CD4-positive, alpha-beta T cell (primary cell): ENCODE measurements around the gene FBXL16. TPM values are rescaled to one million over a fixed set of nuclear protein-coding genes. Genes with fewer than 3 reads are reported as not detected.

Experiments
- ATAC-seq: fragments of 200-7000 bp; cut with Tn5 transposase; one replicate; pipeline ENCODE4 v1.10.0; 2022; ENCODE audit warnings: mild to moderate bottlenecking; ENCODE audit not compliant: poor library complexity
- CTCF ChIA-PET: fragments of 350-600 bp; sonication (Branson Sonifier 250); formaldehyde crosslinking; loops from one replicate; lab custom pipeline; 2021; ENCODE audit warnings: antibody characterized with exemption, inconsistent platforms; lab: Charles Lee
- POLR2A ChIA-PET: fragments of 350-600 bp; sonication (Branson Sonifier 250); formaldehyde crosslinking; loops from one replicate; lab custom pipeline; 2021; ENCODE audit warnings: antibody characterized with exemption, inconsistent platforms; lab: Charles Lee
- DNase-seq, 14 experiments: peaks; one replicate each; pipeline ENCODE4 v3.0.0-alpha.2; 2013 to 2020; ENCODE audit warnings: mixed read lengths in 2 of 14
- H3K27ac ChIP-seq, 2 donors: one replicate each; pipeline versions ENCODE4 v1.5.1 to v1.7.0; 2013; ENCODE audit warnings: low read length in 2 of 2, low read depth in 1 of 2, mild to moderate bottlenecking in 1 of 2
- H3K27me3 ChIP-seq, 2 experiments: 1 replicate in 1 of 2; 2 replicates in 1 of 2; pipeline versions ENCODE4 v1.6.1 to v1.7.0; 2013; ENCODE audit warnings: low read length in 2 of 2, control low read depth in 1 of 2, mild to moderate bottlenecking in 1 of 2, moderate library complexity in 1 of 2; ENCODE audit not compliant: insufficient read depth in 2 of 2, control insufficient read depth in 1 of 2
- H3K36me3 ChIP-seq: one replicate; pipeline ENCODE4 v1.6.1; 2013; ENCODE audit warnings: low read length, control low read depth; ENCODE audit not compliant: insufficient read depth
- H3K4me1 ChIP-seq: one replicate; pipeline ENCODE4 v1.6.1; 2013; ENCODE audit warnings: low read length, control low read depth; ENCODE audit not compliant: insufficient read depth
- H3K4me3 ChIP-seq: one replicate; pipeline ENCODE4 v1.5.1; 2013; ENCODE audit warnings: mild to moderate bottlenecking, low read length, moderate library complexity
- H3K9me3 ChIP-seq, 2 experiments: 1 replicate in 1 of 2; 2 replicates in 1 of 2; pipeline versions ENCODE4 v1.6.1 to v1.7.0; 2013; ENCODE audit warnings: low read length in 2 of 2, mild to moderate bottlenecking in 2 of 2, control low read depth in 1 of 2, moderate library complexity in 1 of 2; ENCODE audit not compliant: control insufficient read depth in 1 of 2, insufficient read depth in 1 of 2
- H3K27ac Mint-ChIP-seq: one replicate; pipeline ENCODE4 v1.8.0; 2020; ENCODE audit warnings: mixed read lengths
- H3K27me3 Mint-ChIP-seq: one replicate; pipeline ENCODE4 v1.8.0; 2021; ENCODE audit warnings: mixed read lengths
- H3K36me3 Mint-ChIP-seq: one replicate; pipeline ENCODE4 v1.8.0; 2021; ENCODE audit warnings: low read depth, mixed read lengths
- H3K4me1 Mint-ChIP-seq: one replicate; pipeline ENCODE4 v1.8.0; 2021; ENCODE audit warnings: low read depth, mixed read lengths
- H3K4me3 Mint-ChIP-seq: one replicate; pipeline ENCODE4 v1.8.0; 2020; ENCODE audit warnings: mild to moderate bottlenecking, mixed read lengths
- H3K9me3 Mint-ChIP-seq: one replicate; pipeline ENCODE4 v1.8.0; 2020; ENCODE audit warnings: mixed read lengths
- CTCF ChIP-seq: fragments of 200-600 bp; IDR thresholded peaks from one replicate; pipeline ENCODE4 v1.8.0; 2022; ENCODE audit warnings: antibody characterized with exemption, mild to moderate bottlenecking
- intact Hi-C, 2 experiments: fragments of 100-400 bp; cut with DNase I in 1 of 2; cut with micrococcal nuclease in 1 of 2; formaldehyde crosslinking; loops; one replicate each; pipeline versions ENCODE4 v1.15.1 to v1.9.0; 2023 to 2025; cut with DNase I, micrococcal nuclease
- total RNA-seq, 174 experiments: library from RNA in 2 of 174; stranded (reverse) in 2 of 174; gene quantifications; one replicate each; pipeline ENCODE4 v1.2.3 and lab custom pipeline; 2021 to 2026

Gene FBXL16
- total RNA-seq, 2 experiments from 2014 or later, result 11.0 to 11.7 TPM

GRCh38 chr16:676565-676902 is 29.1 kb downstream of the FBXL16 start:
- Mint-ChIP-seq H3K27me3 (no peaks in the 10 kb centered on the region), H3K4me3 (peak overlapping the region; percentile 56), H3K9me3 (no peaks in the 10 kb centered on the region), H3K36me3 (peaks cover 16% of the 10 kb centered on the region), H3K27ac (peak overlapping the region; percentile 74), H3K4me1 (peaks cover 21% of the 10 kb centered on the region)
- H3K4me3 ChIP-seq, result no peak overlapping the region
- H3K27me3 ChIP-seq, result peaks cover 8 to 12% of the 10 kb centered on the region in 2 experiments
- ChIA-PET CTCF (interaction anchor here (0.8 kb wide), 1 partner anchor 28 kb away, joined by 3 read pairs; no protein-coding TSS in a partner anchor), POLR2A (interaction anchor here (1.4 to 1.8 kb wide), 4 partner anchors 9 to 19 kb away, joined by 4 to 8 read pairs (median 5); partner anchors contain the start of genes RHOT2 and WDR24)
- no peak overlapping the region for H3K27ac ChIP-seq
- DNase-seq, result no peak
- intact Hi-C loops, result no loop called here
- ATAC-seq, result no peak
- peaks cover 17% of the 10 kb centered on the region for H3K36me3 ChIP-seq
- no peak for TF ChIP-seq CTCF
- H3K4me1 ChIP-seq, result peaks cover 46% of the 10 kb centered on the region
- no peaks in the 10 kb centered on the region for H3K9me3 ChIP-seq

DNA sequence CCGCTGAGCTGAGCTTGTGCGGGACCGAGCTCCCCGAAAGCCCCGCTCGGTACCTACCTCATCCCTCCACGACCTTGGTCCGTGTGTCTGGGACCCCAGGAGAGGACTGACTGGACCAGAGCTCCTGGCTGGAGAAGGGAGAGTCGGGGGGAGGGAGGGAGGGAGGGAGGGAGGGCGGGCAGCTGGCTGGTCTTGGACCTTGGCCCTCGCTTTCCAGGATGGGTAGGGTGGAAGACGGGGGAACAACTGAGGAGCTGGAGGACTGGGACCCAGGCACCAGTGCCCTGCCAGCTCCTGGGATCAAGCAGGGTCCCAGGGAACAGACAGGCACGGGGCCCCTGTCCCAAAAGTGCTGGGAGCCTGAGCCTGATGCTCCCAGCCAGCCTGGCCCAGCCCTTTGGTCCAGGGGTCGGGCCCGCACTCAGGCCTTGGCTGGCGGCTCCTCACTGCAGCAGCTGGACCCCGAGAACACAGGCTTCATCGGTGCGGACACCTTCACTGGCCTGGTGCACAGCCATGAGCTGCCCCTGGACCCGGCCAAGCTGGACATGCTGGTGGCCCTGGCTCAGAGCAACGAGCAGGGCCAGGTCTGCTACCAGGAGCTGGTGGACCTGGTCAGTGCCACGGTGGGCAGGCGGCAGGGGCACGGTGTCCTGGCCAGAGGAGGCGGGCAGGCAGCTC is 29.6 kb downstream of the FBXL16 start:
- ChIA-PET CTCF (interaction anchor here (0.8 kb wide), 1 partner anchor 28 kb away, joined by 3 read pairs; no protein-coding TSS in a partner anchor), POLR2A (interaction anchor here (0.8 to 1.8 kb wide), 6 partner anchors 8 to 28 kb away, joined by 3 to 8 read pairs (median 4); partner anchors contain the start of genes JMJD8, RHOT2 and WDR24)
- DNase-seq (no peak), ATAC-seq (no peak)
- H3K4me3 Mint-ChIP-seq, result no peak overlapping the region
- peaks cover 21% of the 10 kb centered on the region for H3K4me1 Mint-ChIP-seq
- peaks cover 8 to 12% of the 10 kb centered on the region in 2 experiments for H3K27me3 ChIP-seq
- H3K4me3 ChIP-seq, result no peak overlapping the region
- no peaks in the 10 kb centered on the region for H3K27me3 Mint-ChIP-seq
- no peaks in the 10 kb centered on the region for H3K9me3 Mint-ChIP-seq
- H3K36me3 Mint-ChIP-seq, result peaks cover 11% of the 10 kb centered on the region
- intact Hi-C loops, result no loop called here
- H3K9me3 ChIP-seq, result no peaks in the 10 kb centered on the region
- H3K4me1 ChIP-seq, result peaks cover 41% of the 10 kb centered on the region
- H3K36me3 ChIP-seq, result peaks cover 21% of the 10 kb centered on the region
- H3K27ac ChIP-seq, result no peak overlapping the region
- H3K27ac Mint-ChIP-seq, result no peak overlapping the region
- TF ChIP-seq CTCF, result no peak

- peak in 1 of 14 experiments; percentile 58 for DNase-seq
Measured at GRCh38 chr16:674968-675883, 30.4 kb downstream of the FBXL16 start, which contains the start of gene RHBDL1. Gene RHBDL1, plus strand, starts transcription at chr16:675671. Its CDS starts 120 bp downstream, at chr16:675791.

More at GRCh38 chr16:674968-675883, 30.4 kb downstream of the FBXL16 start, which contains the start of gene RHBDL1:
- H3K4me1 ChIP-seq, result peaks cover 36% of the 10 kb centered on the region
- Mint-ChIP-seq H3K27ac (no peak within 1 kb of the TSS), H3K4me3 (peak within 1 kb of the TSS; percentile 65), H3K36me3 (peaks cover 9% of the 10 kb centered on the region), H3K9me3 (no peaks in the 10 kb centered on the region), H3K4me1 (peaks cover 21% of the 10 kb centered on the region), H3K27me3 (no peaks in the 10 kb centered on the region)
- H3K27me3 ChIP-seq, result peaks cover 8 to 12% of the 10 kb centered on the region in 2 experiments
- intact Hi-C loops, result no loop called here
- POLR2A ChIA-PET, result interaction anchor here (0.8 to 1.8 kb wide), 5 partner anchors 8 to 27 kb away, joined by 3 to 8 read pairs (median 5); partner anchors contain the start of genes JMJD8, RHOT2 and WDR24
- H3K9me3 ChIP-seq, result no peaks in the 10 kb centered on the region
- no peak for ATAC-seq
- no peak within 1 kb of the TSS for H3K27ac ChIP-seq
- peak within 1 kb of the TSS; percentile 22 for H3K4me3 ChIP-seq
- CTCF ChIA-PET, result interaction anchor here (0.5 to 0.8 kb wide), 2 partner anchors 27 to 83 kb away, joined by 3 to 4 read pairs; no protein-coding TSS in a partner anchor
- H3K36me3 ChIP-seq, result peaks cover 29% of the 10 kb centered on the region
- no peak for TF ChIP-seq CTCF
